GM23338 (cell line): ENCODE measurements around the gene MUC5AC. TPM values are rescaled to one million over a fixed set of nuclear protein-coding genes. Genes with fewer than 3 reads are reported as not detected.

Experiments
- ATAC-seq: fragments of 200-7000 bp; cut with Tn5 transposase; 3 replicates; pipeline ENCODE4 v1.9.1; 2020
- DNase-seq: peaks from one replicate; pipeline ENCODE4 v3.0.0-alpha.2; 2015; ENCODE audit warnings: low spot score
- H2AFZ ChIP-seq: fragments of 200-600 bp; sonication (generic); 2 replicates; pipeline ENCODE4 v1.8.0; 2016; ENCODE audit warnings: antibody characterized with exemption, mild to moderate bottlenecking, moderate library complexity
- H3F3A ChIP-seq: fragments of 200-600 bp; sonication (generic); replicated peaks from 2 replicates; pipeline ENCODE4 v1.8.0; 2017; ENCODE audit warnings: antibody characterized with exemption, mixed run types, low read depth
- H3K27ac ChIP-seq: fragments of 200-600 bp; sonication (generic); 2 replicates; pipeline ENCODE4 v1.6.1; 2016; ENCODE audit warnings: low read depth
- H3K27me3 ChIP-seq: fragments of 200-600 bp; sonication (generic); 2 replicates; pipeline ENCODE4 v1.8.0; 2016; ENCODE audit warnings: mild to moderate bottlenecking, mixed run types, moderate library complexity; ENCODE audit not compliant: insufficient read depth
- H3K36me3 ChIP-seq: fragments of 200-600 bp; sonication (generic); 2 replicates; pipeline ENCODE4 v1.8.0; 2016; ENCODE audit warnings: mild to moderate bottlenecking; ENCODE audit not compliant: insufficient read depth
- H3K4me1 ChIP-seq: fragments of 200-600 bp; sonication (generic); 2 replicates; pipeline ENCODE4 v1.8.0; 2016; ENCODE audit warnings: mild to moderate bottlenecking, moderate library complexity; ENCODE audit not compliant: insufficient read depth
- H3K4me2 ChIP-seq: fragments of 200-600 bp; sonication (generic); 2 replicates; pipeline ENCODE4 v1.7.1; 2017; ENCODE audit warnings: mixed run types
- H3K4me3 ChIP-seq: fragments of 200-600 bp; sonication (generic); 2 replicates; pipeline ENCODE4 v1.6.1; 2016; ENCODE audit warnings: mixed run types
- H3K79me2 ChIP-seq: fragments of 200-600 bp; sonication (generic); replicated peaks from 2 replicates; pipeline ENCODE4 v1.8.0; 2017; ENCODE audit warnings: mild to moderate bottlenecking; ENCODE audit not compliant: insufficient read depth
- H3K9me2 ChIP-seq: fragments of 200-600 bp; sonication (generic); 2 replicates; pipeline ENCODE4 v1.8.0; 2017; ENCODE audit not compliant: insufficient read depth
- H4K20me1 ChIP-seq: fragments of 200-600 bp; sonication (generic); replicated peaks from 2 replicates; pipeline ENCODE4 v1.8.0; 2017; ENCODE audit warnings: mild to moderate bottlenecking; ENCODE audit not compliant: insufficient read depth
- H3K27ac Mint-ChIP-seq: 2 replicates; pipeline ENCODE4 v1.8.0; 2020; ENCODE audit warnings: inconsistent platforms, mild to moderate bottlenecking, moderate library complexity, mixed read lengths
- H3K27me3 Mint-ChIP-seq: 3 replicates; pipeline ENCODE4 v1.8.0; 2022; ENCODE audit warnings: low read depth, mild to moderate bottlenecking, moderate library complexity, mixed read lengths, inconsistent platforms; ENCODE audit not compliant: insufficient read depth, poor library complexity
- H3K36me3 Mint-ChIP-seq: 3 replicates; pipeline ENCODE4 v1.8.0; 2021; ENCODE audit warnings: low read depth, mild to moderate bottlenecking, inconsistent platforms, moderate library complexity, mixed read lengths
- H3K4me1 Mint-ChIP-seq: 3 replicates; pipeline ENCODE4 v1.8.0; 2020; ENCODE audit warnings: mild to moderate bottlenecking, inconsistent platforms, mixed read lengths
- H3K4me3 Mint-ChIP-seq: 3 replicates; pipeline ENCODE4 v1.8.0; 2021; ENCODE audit warnings: moderate library complexity, mild to moderate bottlenecking, inconsistent platforms, mixed read lengths
- H3K9me3 Mint-ChIP-seq: 3 replicates; pipeline ENCODE4 v1.8.0; 2020; ENCODE audit warnings: moderate library complexity, mild to moderate bottlenecking, inconsistent platforms, mixed read lengths
- EZH2 ChIP-seq: fragments of 200-600 bp; sonication (generic); IDR thresholded peaks from one replicate; pipeline ENCODE4 v1.8.0; 2017; ENCODE audit warnings: antibody characterized with exemption, mild to moderate bottlenecking, low read depth; ENCODE audit not compliant: unreplicated experiment
- EZH2phosphoT487 ChIP-seq: fragments of 200-600 bp; sonication (generic); IDR thresholded peaks from one replicate; pipeline ENCODE4 v1.8.1; 2018; ENCODE audit warnings: antibody characterized with exemption; ENCODE audit not compliant: unreplicated experiment
- ZNF114 ChIP-seq: fragments of 250-450 bp; sonication (Bioruptor Pico); IDR thresholded peaks from 2 replicates; pipeline ENCODE4 v1.5.0; 2020; ENCODE audit warnings: mild to moderate bottlenecking, moderate library complexity
- polyA plus RNA-seq: library from polyadenylated mRNA; unstranded; fragments of >200 nt; fragmentation: Nextera tagmentation; extraction: Ambion mirVana; gene quantifications from 2 replicates; pipeline ENCODE4 v1.2.1, GENCODE V29; 2016
- total RNA-seq: library from RNA; depleted of rRNA; stranded (reverse); fragments of >200 nt; shearing (Covaris generic); gene quantifications from 2 replicates; pipeline ENCODE4 v1.2.3, GENCODE V29; 2014
- TF ChIP-seq, protein P1 (sequence below): fragments of 250-450 bp; sonication (Bioruptor Pico); IDR thresholded peaks from 2 replicates; pipeline ENCODE4 v1.5.0; 2020; ENCODE audit warnings: mild to moderate bottlenecking, moderate library complexity

MUC5AC gene
- total and polyA plus RNA-seq, 2 experiments from 2014 or later: not detected

DNA sequence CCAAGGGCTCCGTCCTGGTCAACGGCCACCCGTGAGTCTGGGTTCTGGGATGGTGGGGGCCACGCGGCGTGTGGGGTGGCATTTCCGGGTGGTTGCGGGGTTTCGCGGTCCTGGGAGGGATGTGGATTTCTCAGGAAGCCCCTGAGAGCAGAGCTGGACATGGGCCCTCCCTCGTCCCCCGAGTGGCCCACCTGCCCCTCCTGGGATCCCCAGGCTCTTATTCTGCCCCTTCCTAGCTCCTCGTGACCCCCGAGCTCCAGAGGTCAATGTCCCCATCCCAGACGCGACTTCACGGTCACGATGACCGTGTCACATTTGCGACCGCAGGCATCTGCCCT lies 4.4 kb downstream of the MUC5AC start:
- H3K9me2 ChIP-seq: no peaks in the 10 kb centered on the region

More for the DNA sequence above, 4.4 kb downstream of the MUC5AC start:
- H3K4me1 Mint-ChIP-seq: no peaks in the 10 kb centered on the region
- Histone ChIP-seq H3K27ac (no peak overlapping the region), H3K4me3 (no peak overlapping the region), H3K4me1 (no peaks in the 10 kb centered on the region), H3K36me3 (no peaks in the 10 kb centered on the region), H3K79me2 (no peaks in the 10 kb centered on the region), H3K27me3 (no peaks in the 10 kb centered on the region), H3F3A (no peaks in the 10 kb centered on the region), H2AFZ (no peak overlapping the region), H4K20me1 (no peaks in the 10 kb centered on the region), H3K4me2 (no peak overlapping the region)
- H3K4me3 Mint-ChIP-seq: no peak overlapping the region
- TF ChIP-seq, protein P1, sequence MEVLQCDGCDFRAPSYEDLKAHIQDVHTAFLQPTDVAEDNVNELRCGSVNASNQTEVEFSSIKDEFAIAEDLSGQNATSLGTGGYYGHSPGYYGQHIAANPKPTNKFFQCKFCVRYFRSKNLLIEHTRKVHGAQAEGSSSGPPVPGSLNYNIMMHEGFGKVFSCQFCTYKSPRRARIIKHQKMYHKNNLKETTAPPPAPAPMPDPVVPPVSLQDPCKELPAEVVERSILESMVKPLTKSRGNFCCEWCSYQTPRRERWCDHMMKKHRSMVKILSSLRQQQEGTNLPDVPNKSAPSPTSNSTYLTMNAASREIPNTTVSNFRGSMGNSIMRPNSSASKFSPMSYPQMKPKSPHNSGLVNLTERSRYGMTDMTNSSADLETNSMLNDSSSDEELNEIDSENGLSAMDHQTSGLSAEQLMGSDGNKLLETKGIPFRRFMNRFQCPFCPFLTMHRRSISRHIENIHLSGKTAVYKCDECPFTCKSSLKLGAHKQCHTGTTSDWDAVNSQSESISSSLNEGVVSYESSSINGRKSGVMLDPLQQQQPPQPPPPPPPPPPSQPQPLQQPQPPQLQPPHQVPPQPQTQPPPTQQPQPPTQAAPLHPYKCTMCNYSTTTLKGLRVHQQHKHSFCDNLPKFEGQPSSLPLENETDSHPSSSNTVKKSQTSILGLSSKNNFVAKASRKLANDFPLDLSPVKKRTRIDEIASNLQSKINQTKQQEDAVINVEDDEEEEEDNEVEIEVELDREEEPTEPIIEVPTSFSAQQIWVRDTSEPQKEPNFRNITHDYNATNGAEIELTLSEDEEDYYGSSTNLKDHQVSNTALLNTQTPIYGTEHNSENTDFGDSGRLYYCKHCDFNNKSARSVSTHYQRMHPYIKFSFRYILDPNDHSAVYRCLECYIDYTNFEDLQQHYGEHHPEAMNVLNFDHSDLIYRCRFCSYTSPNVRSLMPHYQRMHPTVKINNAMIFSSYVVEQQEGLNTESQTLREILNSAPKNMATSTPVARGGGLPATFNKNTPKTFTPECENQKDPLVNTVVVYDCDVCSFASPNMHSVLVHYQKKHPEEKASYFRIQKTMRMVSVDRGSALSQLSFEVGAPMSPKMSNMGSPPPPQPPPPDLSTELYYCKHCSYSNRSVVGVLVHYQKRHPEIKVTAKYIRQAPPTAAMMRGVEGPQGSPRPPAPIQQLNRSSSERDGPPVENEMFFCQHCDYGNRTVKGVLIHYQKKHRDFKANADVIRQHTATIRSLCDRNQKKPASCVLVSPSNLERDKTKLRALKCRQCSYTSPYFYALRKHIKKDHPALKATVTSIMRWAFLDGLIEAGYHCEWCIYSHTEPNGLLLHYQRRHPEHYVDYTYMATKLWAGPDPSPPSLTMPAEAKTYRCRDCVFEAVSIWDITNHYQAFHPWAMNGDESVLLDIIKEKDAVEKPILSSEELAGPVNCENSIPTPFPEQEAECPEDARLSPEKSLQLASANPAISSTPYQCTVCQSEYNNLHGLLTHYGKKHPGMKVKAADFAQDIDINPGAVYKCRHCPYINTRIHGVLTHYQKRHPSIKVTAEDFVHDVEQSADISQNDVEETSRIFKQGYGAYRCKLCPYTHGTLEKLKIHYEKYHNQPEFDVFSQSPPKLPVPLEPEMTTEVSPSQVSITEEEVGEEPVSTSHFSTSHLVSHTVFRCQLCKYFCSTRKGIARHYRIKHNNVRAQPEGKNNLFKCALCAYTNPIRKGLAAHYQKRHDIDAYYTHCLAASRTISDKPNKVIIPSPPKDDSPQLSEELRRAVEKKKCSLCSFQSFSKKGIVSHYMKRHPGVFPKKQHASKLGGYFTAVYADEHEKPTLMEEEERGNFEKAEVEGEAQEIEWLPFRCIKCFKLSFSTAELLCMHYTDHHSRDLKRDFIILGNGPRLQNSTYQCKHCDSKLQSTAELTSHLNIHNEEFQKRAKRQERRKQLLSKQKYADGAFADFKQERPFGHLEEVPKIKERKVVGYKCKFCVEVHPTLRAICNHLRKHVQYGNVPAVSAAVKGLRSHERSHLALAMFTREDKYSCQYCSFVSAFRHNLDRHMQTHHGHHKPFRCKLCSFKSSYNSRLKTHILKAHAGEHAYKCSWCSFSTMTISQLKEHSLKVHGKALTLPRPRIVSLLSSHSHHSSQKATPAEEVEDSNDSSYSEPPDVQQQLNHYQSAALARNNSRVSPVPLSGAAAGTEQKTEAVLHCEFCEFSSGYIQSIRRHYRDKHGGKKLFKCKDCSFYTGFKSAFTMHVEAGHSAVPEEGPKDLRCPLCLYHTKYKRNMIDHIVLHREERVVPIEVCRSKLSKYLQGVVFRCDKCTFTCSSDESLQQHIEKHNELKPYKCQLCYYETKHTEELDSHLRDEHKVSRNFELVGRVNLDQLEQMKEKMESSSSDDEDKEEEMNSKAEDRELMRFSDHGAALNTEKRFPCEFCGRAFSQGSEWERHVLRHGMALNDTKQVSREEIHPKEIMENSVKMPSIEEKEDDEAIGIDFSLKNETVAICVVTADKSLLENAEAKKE: no peak
- TF ChIP-seq EZH2 (no peak), EZH2phosphoT487 (no peak), ZNF114 (CRISPR knock-in tag) (no peak)
- no peaks in the 10 kb centered on the region for H3K36me3 Mint-ChIP-seq
- no peak for ATAC-seq
- H3K27me3 Mint-ChIP-seq: peaks cover 1% of the 10 kb centered on the region
- H3K27ac Mint-ChIP-seq: no peak overlapping the region
- H3K9me3 Mint-ChIP-seq: no peaks in the 10 kb centered on the region; the same call in 2 of the 3 replicates
- DNase-seq: no peak
